Caco-2 (cell line): ENCODE results near the gene HIPK2. TPM values are rescaled to one million over a fixed set of nuclear protein-coding genes. Genes with fewer than 3 reads are reported as not detected.

Experiments used
- BruUV-seq: library from RNA; stranded (reverse); fragments of 400-500 nt; replicated peaks from 2 replicates; lab custom pipeline; 2021; lab: Mats Ljungman, UMichigan
- CTCF ChIA-PET: fragments of 300-600 bp; sonication (Branson Sonifier 250); formaldehyde crosslinking; loops from one replicate; lab custom pipeline; 2022; ENCODE audit warnings: antibody characterized with exemption; lab: Charles Lee
- POLR2A ChIA-PET: fragments of 300-600 bp; sonication (Branson Sonifier 250); formaldehyde crosslinking; loops from one replicate; lab custom pipeline; 2022; ENCODE audit warnings: antibody characterized with exemption; lab: Charles Lee
- DNase-seq, 2 experiments: peaks; one replicate each; pipeline versions ENCODE4 v3.0.0 to v3.0.0-alpha.2; 2020 to 2022
- H3K27me3 ChIP-seq: replicated peaks from 2 replicates; pipeline ENCODE4 v1.6.0; 2011; ENCODE audit warnings: low read length; ENCODE audit not compliant: control insufficient read depth, insufficient read depth
- H3K36me3 ChIP-seq: 2 replicates; pipeline ENCODE4 v1.5.1; 2011; ENCODE audit warnings: low read length; ENCODE audit not compliant: control insufficient read depth, insufficient read depth
- H3K4me1 ChIP-seq: fragments of 250-450 bp; sonication (Bioruptor Pico); 2 replicates; pipeline ENCODE4 v1.5.1; 2020; ENCODE audit warnings: mild to moderate bottlenecking
- H3K4me3 ChIP-seq: 2 replicates; pipeline ENCODE4 v1.5.1; 2011; ENCODE audit warnings: low read depth, mild to moderate bottlenecking, control low read depth, low read length
- H3K9me3 ChIP-seq: fragments of 250-450 bp; sonication (Bioruptor Pico); 2 replicates; pipeline ENCODE4 v1.5.1; 2020; ENCODE audit warnings: mild to moderate bottlenecking, moderate library complexity
- H3K27ac Mint-ChIP-seq: one replicate; pipeline ENCODE4 v1.8.0; 2022; ENCODE audit warnings: mixed read lengths; ENCODE audit not compliant: unreplicated experiment
- H3K27me3 Mint-ChIP-seq: one replicate; pipeline ENCODE4 v1.8.0; 2022; ENCODE audit warnings: mixed read lengths; ENCODE audit not compliant: insufficient read depth, unreplicated experiment
- H3K36me3 Mint-ChIP-seq: one replicate; pipeline ENCODE4 v1.8.0; 2022; ENCODE audit warnings: mild to moderate bottlenecking, mixed read lengths; ENCODE audit not compliant: insufficient read depth, unreplicated experiment
- H3K4me1 Mint-ChIP-seq: one replicate; pipeline ENCODE4 v1.8.0; 2022; ENCODE audit warnings: low read depth, mixed read lengths; ENCODE audit not compliant: unreplicated experiment
- H3K4me3 Mint-ChIP-seq: one replicate; pipeline ENCODE4 v1.8.0; 2022; ENCODE audit warnings: mild to moderate bottlenecking, moderate library complexity, mixed read lengths; ENCODE audit not compliant: unreplicated experiment
- H3K9me3 Mint-ChIP-seq: one replicate; pipeline ENCODE4 v1.8.0; 2022; ENCODE audit warnings: mixed read lengths; ENCODE audit not compliant: unreplicated experiment
- CTCF ChIP-seq, 2 experiments: fragments of 200-600 bp in 1 of 2; IDR thresholded peaks; 1 replicate in 1 of 2; 2 replicates in 1 of 2; pipeline versions ENCODE4 v1.5.1 to v1.8.0; 2011 to 2022; ENCODE audit warnings: antibody characterized with exemption in 1 of 2, control low read depth in 1 of 2, inconsistent platforms in 1 of 2, low read depth in 1 of 2, low read length in 1 of 2, mild to moderate bottlenecking in 1 of 2, moderate library complexity in 1 of 2; ENCODE audit not compliant: insufficient read depth in 1 of 2, severe bottlenecking in 1 of 2, unreplicated experiment in 1 of 2
- intact Hi-C: fragments of 100-400 bp; cut with micrococcal nuclease; formaldehyde crosslinking; loops from one replicate; pipeline ENCODE4 v1.10.0; 2022; ENCODE audit not compliant: unreplicated experiment
- total RNA-seq: library from RNA; stranded (reverse); gene quantifications from 2 replicates; pipeline ENCODE4 v1.2.3, GENCODE V29; 2022

The HIPK2 gene
- total RNA-seq, 1 experiment from 2014 or later = 42.8 TPM

DNA sequence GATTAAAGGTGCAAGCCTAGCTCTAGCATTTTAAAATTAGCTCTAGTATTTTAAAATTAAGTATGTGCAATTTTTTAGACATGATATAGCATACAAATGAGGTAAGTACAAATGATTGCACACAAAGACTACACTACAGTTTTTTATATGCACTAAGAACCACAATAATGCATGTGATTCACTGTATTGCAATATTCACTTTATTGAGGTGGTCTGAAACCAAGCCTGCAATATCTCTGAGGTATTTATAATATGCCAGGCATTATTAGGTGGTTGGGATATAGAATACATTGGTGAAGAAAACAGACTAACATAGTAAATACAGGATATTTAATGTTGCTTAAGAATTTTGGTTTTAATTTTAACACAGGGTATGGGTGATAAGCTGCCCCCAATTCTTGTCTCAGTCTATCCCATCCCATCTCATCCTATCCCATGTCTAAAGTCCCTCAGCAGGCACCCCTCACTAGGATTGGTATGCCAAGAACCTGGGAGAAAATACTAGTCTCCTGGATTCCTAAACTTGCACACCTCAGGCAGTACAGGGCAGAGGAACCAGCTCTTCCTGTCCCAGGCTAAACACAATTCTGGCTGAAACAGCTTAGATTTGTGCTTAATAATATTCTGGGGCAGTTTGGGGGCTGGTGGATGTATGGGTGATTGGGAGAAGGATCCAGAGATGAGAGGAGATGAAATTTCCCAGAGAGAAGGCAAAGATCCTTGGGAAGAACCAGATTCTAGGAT lies 90.4 kb downstream of the HIPK2 start:
- Mint-ChIP-seq H3K4me1 (peaks cover 21% of the 10 kb centered on the region), H3K36me3 (peaks cover 33% of the 10 kb centered on the region), H3K9me3 (peaks cover 14% of the 10 kb centered on the region), H3K27ac (peak overlapping the region; percentile 29), H3K27me3 (no peaks in the 10 kb centered on the region), H3K4me3 (no peak overlapping the region)
- POLR2A ChIA-PET = interaction anchor here (0.9 kb wide), 1 partner anchor 42 kb away, joined by 3 read pairs; no protein-coding TSS in a partner anchor
- Histone ChIP-seq H3K4me1 (peaks cover 19% of the 10 kb centered on the region), H3K36me3 (peaks cover 3% of the 10 kb centered on the region), H3K27me3 (no peaks in the 10 kb centered on the region), H3K9me3 (no peaks in the 10 kb centered on the region), H3K4me3 (no peak overlapping the region)
- intact Hi-C loops = no loop called here
- CTCF ChIA-PET = no interaction called here
- no TSS peak for BruUV-seq
- no peak for TF ChIP-seq CTCF (IDR thresholded peaks at IDR 0.05; ENCODE audit: insufficient read depth in 1 of 2, low read depth in 1 of 2, low read length in 1 of 2, severe bottlenecking in 1 of 2, unreplicated experiment in 1 of 2)
- no peak for DNase-seq

DNA sequence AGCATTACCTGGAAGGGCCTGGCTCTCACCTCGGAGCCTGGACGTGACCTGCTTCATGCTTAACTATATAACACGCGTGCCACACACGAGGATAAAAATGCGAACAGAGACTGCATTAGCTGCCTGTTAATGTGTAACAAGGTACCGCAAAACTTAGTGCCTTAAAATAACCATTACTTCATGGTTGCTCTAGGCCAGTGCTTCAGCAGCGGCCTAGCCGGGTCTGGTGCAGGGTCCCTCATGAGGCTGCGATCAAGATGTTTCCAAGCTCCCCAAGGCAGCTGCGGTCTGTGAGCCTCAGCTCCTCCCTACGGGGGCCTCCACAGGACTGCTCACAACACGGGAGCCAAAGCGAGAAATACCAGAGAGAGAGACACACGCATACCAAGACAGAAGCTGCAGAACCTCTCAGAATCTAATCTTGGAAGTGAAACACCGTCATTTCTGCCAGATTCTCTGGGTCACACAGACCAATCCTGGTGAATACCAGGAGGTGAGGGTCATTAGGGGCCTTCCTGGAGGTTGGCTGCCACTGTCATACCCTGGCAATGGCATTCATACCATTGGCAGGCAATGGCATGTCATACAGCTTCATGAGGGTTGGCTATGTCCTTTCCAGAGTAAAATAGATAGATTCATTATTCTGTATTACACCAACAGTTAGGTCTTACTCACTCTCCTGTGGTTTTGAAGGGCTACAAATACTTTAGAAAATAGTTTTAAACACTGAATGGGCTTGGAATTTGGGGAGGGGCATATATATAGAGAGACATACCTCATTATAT lies 94.5 kb downstream of the HIPK2 start:
- CTCF ChIA-PET = no interaction called here
- intact Hi-C loops = loop anchor here (1.0 to 5.0 kb wide), 2 partner anchors 37 to 54 kb away; no protein-coding TSS in a partner anchor
- H3K36me3 Mint-ChIP-seq = peaks cover 27% of the 10 kb centered on the region

More for the DNA sequence above, 94.5 kb downstream of the HIPK2 start:
- no peaks in the 10 kb centered on the region for H3K27me3 Mint-ChIP-seq
- peaks cover 14% of the 10 kb centered on the region for H3K9me3 Mint-ChIP-seq
- POLR2A ChIA-PET = interaction anchor here (0.7 kb wide), 1 partner anchor 18 kb away, joined by 3 read pairs; no protein-coding TSS in a partner anchor
- no peak for DNase-seq
- peaks cover 56% of the 10 kb centered on the region for H3K4me1 ChIP-seq
- H3K27ac Mint-ChIP-seq = peak overlapping the region; percentile 98
- H3K9me3 ChIP-seq = no peaks in the 10 kb centered on the region
- H3K27me3 ChIP-seq = no peaks in the 10 kb centered on the region
- no peak overlapping the region for H3K4me3 ChIP-seq
- no peak for TF ChIP-seq CTCF (IDR thresholded peaks at IDR 0.05; ENCODE audit: insufficient read depth in 1 of 2, low read depth in 1 of 2, low read length in 1 of 2, severe bottlenecking in 1 of 2, unreplicated experiment in 1 of 2)
- peaks cover 51% of the 10 kb centered on the region for H3K4me1 Mint-ChIP-seq
- no TSS peak for BruUV-seq
- no peak overlapping the region for H3K4me3 Mint-ChIP-seq
- H3K36me3 ChIP-seq = peaks cover 3% of the 10 kb centered on the region
